DOHH2 (cell line): ENCODE measurements around the gene CDKN1C.

ENCODE experiments used
- EZH2phosphoT487 ChIP-seq: fragments of 200-600 bp; sonication (generic); IDR thresholded peaks from 2 replicates; pipeline ENCODE4 v1.6.1; 2017; ENCODE audit warnings: borderline replicate concordance, mild to moderate bottlenecking, antibody characterized with exemption, low read length, moderate library complexity, mixed read lengths
- TF ChIP-seq, protein P1 (sequence below): fragments of 200-600 bp; sonication (generic); IDR thresholded peaks from one replicate; pipeline ENCODE4 v1.5.1; 2014; ENCODE audit warnings: antibody characterized with exemption, mild to moderate bottlenecking, low read depth, low read length; ENCODE audit not compliant: poor library complexity, severe bottlenecking

- TF ChIP-seq, protein P1, sequence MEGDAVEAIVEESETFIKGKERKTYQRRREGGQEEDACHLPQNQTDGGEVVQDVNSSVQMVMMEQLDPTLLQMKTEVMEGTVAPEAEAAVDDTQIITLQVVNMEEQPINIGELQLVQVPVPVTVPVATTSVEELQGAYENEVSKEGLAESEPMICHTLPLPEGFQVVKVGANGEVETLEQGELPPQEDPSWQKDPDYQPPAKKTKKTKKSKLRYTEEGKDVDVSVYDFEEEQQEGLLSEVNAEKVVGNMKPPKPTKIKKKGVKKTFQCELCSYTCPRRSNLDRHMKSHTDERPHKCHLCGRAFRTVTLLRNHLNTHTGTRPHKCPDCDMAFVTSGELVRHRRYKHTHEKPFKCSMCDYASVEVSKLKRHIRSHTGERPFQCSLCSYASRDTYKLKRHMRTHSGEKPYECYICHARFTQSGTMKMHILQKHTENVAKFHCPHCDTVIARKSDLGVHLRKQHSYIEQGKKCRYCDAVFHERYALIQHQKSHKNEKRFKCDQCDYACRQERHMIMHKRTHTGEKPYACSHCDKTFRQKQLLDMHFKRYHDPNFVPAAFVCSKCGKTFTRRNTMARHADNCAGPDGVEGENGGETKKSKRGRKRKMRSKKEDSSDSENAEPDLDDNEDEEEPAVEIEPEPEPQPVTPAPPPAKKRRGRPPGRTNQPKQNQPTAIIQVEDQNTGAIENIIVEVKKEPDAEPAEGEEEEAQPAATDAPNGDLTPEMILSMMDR, result no peak
- TF ChIP-seq EZH2phosphoT487, result no peak
Measured at GRCh38 chr11:2920343-2920742, 34.8 kb upstream of the CDKN1C start.
